Measurements from ENCODE around the gene APP.

The APP gene

DNA sequence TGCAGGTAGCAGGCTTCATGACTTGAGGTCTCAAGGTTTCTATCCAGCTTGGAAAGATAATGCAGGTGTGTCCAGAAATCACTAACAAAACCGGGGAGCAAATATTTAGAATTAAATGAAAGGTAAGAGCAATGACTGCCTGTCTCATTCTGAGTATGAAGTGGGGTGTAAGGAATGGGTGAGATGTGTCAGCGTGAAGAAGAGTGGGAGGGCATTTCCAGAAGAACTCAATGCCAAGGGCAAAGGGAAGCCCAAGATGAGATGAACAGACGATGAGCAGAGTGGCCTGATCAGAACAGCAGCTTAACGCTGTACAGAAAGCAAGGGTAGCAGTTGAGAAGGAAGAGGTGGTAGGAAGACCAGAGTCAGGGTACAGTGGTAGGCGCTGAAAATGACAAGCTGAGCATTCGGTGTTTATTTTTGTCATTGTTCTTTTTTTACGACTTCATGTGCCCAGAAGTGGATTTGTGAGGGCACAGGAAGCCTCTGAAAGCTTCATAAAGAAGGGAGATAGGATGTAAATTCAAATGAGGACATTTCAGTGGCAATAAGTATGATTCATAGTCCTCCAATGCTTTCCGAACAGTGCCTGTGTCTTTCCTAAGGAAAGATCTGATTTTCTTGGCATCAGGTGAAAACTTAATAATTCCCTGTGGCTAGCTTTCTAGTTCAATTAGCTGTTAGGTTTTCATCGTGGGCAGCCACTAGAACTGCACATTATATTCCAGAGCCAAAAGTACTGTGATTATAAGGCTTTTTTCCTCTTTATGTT, 190.5 kb downstream of the APP start:
- no peak for DNase-seq (ENCODE audit: low spot score)

DNA sequence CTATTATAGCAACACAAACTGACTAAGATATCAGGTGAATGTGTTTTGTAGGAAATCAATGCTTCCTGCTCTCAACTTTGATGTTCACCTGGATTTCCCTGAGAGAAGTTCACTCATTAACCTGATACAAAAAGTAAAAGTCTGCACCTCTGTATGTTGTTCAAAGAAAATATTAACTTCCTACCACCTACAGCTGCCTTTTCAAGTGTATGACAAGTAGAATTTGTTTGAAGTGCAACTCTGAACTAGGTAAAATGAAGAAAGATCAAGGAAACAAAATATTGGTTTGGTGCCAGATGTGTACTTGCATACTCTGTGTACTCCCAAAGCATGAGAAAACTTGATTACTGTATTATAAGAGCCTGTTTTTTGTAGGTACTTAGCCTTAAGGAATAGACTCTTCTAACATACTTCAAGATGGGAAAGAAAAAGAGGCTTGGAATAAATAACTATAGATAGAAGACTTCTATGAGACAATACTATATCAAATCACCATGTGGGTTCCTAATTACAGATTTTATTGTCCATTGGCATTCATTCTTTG, 193.4 kb downstream of the APP start:
- no peak for DNase-seq (ENCODE audit: low spot score)

DNA sequence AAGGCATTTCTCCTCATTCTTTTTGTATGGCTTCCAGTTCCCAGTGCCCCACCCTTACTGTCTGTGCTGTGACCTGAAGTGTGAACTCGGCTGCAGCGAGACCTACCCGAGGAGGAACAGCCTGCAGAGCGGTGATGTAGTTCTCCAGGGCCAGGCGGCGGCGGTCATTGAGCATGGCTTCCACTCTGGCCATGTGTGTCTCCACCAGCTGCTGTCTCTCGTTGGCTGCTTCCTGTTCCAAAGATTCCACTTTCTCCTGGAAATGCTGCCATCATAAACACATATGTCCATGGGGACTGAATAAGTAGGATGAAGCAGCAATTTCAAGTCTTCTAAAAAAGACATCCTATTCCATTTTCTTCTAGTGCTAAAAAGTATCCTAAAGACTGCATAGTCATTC, 195.6 kb downstream of the APP start:
- no peak for DNase-seq (ENCODE audit: low spot score)

DNA sequence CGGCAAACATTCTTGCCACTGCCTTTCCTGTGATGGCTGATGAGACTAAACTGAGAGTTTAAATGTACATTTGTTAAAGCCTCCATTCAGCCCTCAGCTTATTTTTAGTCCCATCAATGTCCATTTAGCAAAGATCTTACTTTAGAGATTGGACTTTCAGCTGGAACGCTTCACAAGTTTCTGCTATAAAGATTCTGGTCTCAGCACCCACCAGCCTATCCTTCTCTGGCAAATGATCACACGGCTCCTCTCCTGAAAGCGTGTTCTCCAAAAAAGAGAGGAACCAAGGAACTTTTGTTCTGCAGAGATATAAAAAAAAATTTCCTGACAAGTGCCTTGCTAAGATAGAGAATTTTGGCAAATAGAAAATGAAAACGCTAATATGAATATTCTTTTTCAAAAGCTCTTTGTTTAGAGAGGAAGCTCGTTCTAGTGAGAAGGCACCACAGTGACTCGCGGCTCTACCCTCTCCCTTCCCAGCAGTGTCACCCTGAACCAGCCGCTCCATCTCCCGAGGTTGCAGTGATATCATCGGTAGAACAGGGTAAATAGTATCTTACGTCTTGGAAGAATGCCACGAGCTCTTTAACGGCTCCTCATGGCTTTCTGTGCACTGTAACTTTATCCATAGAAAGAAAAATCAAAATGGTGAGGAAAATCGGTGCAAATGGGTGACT, 200.2 kb downstream of the APP start:
- DNase-seq (ENCODE audit: low spot score), result no peak

GRCh38 chr21:25967901-25968438, 202.6 kb downstream of the APP start:
- no peak for DNase-seq (ENCODE audit: low spot score)

- DNase-seq (ENCODE audit: low spot score), result no peak
These were observed 203.2 kb downstream of the APP start for GRCh38 chr21:25967181-25967900.

- no peak for DNase-seq (ENCODE audit: low spot score)
These were observed 204.4 kb downstream of the APP start for GRCh38 chr21:25965951-25966707.

DNA sequence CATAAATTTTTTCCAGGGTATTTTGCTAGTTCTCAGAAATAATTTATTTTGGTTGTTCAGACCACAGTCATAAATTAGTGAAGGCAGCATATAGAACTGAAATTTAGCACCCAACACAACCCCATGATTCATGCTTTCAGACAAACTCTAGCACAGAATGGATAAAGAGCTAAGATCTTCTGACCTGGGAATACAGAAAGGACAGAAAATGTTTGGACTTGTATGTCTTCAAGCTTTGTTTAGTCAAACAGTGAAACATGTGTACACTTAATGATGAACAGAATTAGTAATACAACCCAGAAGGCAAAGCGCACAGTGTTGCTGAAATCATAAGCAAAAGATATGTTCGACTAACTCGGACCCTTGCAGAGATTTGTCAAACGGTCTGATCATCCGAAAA, 205.6 kb downstream of the APP start:
- no peak for DNase-seq (ENCODE audit: low spot score)

- no peak for DNase-seq (ENCODE audit: low spot score)
These were observed 206.6 kb downstream of the APP start for GRCh38 chr21:25964015-25964414.

GRCh38 chr21:25963181-25963580, 207.4 kb downstream of the APP start:
- DNase-seq (ENCODE audit: low spot score), result peak; percentile 18

DNA sequence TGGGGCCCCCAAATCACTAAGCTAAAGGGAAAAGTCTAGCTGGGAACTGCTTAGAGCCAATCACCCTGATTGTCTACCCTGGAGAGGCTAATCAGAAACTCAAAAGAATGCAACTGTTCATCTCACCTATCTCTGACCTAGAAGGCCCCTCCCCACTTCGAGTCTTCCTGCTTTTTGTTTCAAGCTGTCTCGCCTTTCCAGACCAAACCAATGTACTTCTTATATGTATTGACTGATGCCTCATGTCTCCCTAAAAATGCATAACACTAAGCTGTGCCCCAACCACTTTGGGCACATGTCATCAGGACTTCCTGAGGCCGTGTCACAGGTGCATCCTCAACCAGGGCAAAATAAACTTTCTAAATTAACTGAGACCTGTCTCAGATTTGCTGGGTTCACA, 209.5 kb downstream of the APP start:
- peak; percentile 11 for DNase-seq (ENCODE audit: low spot score)

DNA sequence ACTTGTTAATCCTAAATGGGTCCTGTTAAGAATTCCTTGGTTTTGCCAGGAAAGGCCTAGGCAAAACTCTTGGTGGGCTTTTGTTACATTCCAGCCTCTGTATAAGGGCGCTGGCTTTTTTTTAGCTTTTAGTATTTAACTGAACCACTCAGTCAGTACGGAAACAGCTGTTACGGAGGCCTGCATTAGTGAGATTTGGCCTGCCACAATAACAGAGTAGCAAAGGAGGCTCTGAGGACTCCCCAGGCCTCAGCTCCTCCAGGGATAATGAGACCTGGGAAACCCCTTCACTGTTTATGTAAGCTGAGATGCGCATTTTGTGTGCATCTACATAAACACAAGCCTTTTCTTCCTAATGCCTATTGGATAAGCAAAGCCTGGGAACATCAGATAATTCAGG, 210.2 kb downstream of the APP start:
- DNase-seq (ENCODE audit: low spot score), result peak; percentile 30

- no peak for DNase-seq (ENCODE audit: low spot score)
These were observed 210.8 kb downstream of the APP start for GRCh38 chr21:25959799-25960198.

GRCh38 chr21:25956993-25957714, 213.4 kb downstream of the APP start:
- DNase-seq (ENCODE audit: low spot score), result no peak

GRCh38 chr21:25955646-25956045, 214.9 kb downstream of the APP start:
- DNase-seq (ENCODE audit: low spot score), result no peak

DNA sequence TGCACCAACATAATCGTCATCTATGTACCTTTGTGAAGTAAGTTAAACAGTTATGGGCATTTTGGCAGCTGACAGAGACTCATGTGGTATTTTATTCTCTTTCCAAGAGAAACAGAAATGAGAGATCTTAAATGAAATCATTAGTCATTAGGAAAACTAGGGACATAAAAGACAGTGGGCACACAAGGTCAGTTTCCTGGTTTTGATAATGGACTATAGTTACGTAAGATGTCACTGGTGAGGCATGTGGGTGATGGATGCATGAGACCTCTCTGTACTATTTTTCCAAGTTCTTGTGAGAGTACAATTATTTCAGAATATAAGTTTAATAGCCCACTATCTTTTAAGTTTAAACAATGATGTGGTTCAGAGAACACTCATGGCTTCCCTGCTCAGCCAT, 216.9 kb downstream of the APP start:
- DNase-seq (ENCODE audit: low spot score), result no peak

DNA sequence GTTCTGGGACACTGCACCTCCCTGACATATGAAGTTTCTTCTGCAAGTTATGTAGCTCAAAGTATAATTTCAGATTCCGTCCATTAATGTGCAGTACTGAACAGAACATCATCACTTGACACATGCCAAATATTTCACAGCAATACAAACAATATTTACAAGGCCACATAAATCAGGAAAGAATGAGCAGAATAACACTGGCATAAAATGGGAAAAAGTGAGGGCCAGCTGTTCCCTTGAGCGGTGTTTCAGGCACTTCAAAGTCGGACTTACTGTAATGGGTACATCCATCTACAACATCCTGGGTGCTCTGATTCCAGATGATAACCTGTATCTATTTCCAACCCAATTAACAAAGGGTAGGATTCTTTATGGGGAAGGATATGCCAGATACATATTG, 217.4 kb downstream of the APP start:
- DNase-seq (ENCODE audit: low spot score), result no peak

DNA sequence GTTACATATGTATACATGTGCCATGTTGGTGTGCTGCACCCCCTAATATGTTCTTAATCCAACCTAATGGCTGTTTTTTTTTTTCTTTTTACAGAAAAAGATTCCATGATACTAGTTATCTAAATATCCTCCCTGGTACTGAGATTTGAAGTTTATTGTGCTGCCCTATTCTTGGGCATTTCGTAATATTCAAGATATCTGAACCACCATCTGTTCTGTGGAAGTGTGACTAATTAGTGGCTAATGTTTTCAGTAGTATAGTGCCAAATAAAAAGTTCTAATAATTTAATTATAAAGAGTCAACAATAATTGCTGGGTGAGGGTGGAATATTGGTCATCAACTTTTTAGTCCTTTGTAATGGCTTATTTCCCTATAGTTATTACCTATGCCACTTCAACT, 218.3 kb downstream of the APP start:
- no peak for DNase-seq (ENCODE audit: low spot score)

- no peak for DNase-seq (ENCODE audit: low spot score)
These were observed 220.9 kb downstream of the APP start for GRCh38 chr21:25949701-25950100.

GRCh38 chr21:25944672-25945213, 225.8 kb downstream of the APP start:
- DNase-seq (ENCODE audit: low spot score), result no peak

DNA sequence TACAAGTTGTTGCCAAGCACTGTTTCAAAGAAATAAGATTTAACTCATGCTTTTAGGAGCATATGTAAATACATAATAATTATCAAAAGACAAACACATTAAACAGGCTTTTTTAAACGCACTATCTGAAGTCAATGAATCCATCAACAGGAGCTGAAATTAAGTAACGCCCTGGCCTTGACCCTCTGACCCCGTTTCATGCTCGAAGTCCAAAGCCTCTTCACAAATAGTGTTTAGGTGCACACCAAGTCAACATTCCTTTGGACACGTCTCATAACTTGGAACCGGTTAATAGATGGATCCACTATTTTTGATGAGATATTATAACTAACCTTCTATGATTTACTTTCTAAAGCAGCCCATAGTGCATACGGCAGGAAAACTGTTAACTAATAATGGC, 226.5 kb downstream of the APP start:
- DNase-seq (ENCODE audit: low spot score), result no peak

Data from iPS-NIHi11 (cell line).